NT2/D1 (cell line): ENCODE measurements around the gene TWSG1.
"Not testable (repeated sequence)": the region's sequence is repeated elsewhere in the genome, so short reads cannot be mapped to it uniquely, and the experiment has no call there.

Source experiments
- DNase-seq: peaks from one replicate; pipeline ENCODE4 v3.0.0-alpha.2; 2011; ENCODE audit warnings: low read depth, low spot score
- H3K27me3 ChIP-seq: 2 replicates; pipeline ENCODE4 v1.6.0; 2011; ENCODE audit warnings: mild to moderate bottlenecking; ENCODE audit not compliant: insufficient read length, insufficient read depth
- H3K36me3 ChIP-seq: 2 replicates; pipeline ENCODE4 v1.6.1; 2011; ENCODE audit warnings: mild to moderate bottlenecking, low read length, mixed read lengths; ENCODE audit not compliant: insufficient read depth, insufficient read length
- H3K4me1 ChIP-seq: 2 replicates; pipeline ENCODE4 v1.5.1; 2011; ENCODE audit not compliant: insufficient read depth, insufficient read length
- H3K4me3 ChIP-seq: 2 replicates; pipeline ENCODE4 v1.5.1; 2011; ENCODE audit warnings: low read depth; ENCODE audit not compliant: insufficient read length
- H3K9ac ChIP-seq: 2 replicates; pipeline ENCODE4 v1.6.0; 2011; ENCODE audit warnings: low read depth; ENCODE audit not compliant: insufficient read length
- H3K9me3 ChIP-seq: 2 replicates; pipeline ENCODE4 v1.5.1; 2011; ENCODE audit warnings: mild to moderate bottlenecking, low read length; ENCODE audit not compliant: insufficient read depth
- SUZ12 ChIP-seq: IDR thresholded peaks from 2 replicates; pipeline ENCODE4 v1.6.1; 2011; ENCODE audit not compliant: insufficient read length, insufficient read depth; ENCODE audit errors: extremely low read depth
- YY1 ChIP-seq: IDR thresholded peaks from 2 replicates; pipeline ENCODE4 v1.6.1; 2011; ENCODE audit not compliant: insufficient read length, insufficient read depth
- ZNF274 ChIP-seq: IDR thresholded peaks from 2 replicates; pipeline ENCODE4 v1.6.1; 2011; ENCODE audit warnings: mild to moderate bottlenecking, low read depth, low read length

The TWSG1 gene

DNA sequence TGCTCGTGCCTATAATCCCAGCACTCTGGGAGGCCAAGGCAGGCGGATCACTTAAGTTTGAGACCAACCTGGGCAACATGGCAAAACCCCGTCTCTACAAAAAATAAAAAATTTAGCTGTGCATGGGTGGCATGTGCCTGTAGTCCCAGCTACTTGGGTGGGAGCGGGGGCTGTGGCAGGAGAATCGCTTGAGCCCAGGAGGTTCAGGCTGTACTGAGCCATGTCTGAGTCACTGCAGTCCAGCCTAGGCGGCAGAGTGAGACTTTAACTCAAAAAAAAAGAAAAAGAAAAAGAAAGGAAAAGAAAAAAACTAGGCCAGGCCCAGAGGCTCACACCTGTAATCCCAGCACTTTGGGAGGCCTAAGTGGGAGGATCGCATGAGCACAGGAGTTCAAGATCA, 30.8 kb downstream of the TWSG1 start:
- H3K9me3 ChIP-seq = no peaks in the 10 kb centered on the region
- H3K27me3 ChIP-seq = no peaks in the 10 kb centered on the region
- H3K9ac ChIP-seq = no peak overlapping the region
- no peak overlapping the region for H3K4me3 ChIP-seq
- peaks cover 5% of the 10 kb centered on the region for H3K36me3 ChIP-seq
- H3K4me1 ChIP-seq = peaks cover 2% of the 10 kb centered on the region
- DNase-seq = no peak
- TF ChIP-seq YY1 (no peak), ZNF274 (no peak), SUZ12 (no peak)

GRCh38 chr18:9366126-9366714, 31.6 kb downstream of the TWSG1 start:
- H3K4me1 ChIP-seq = peaks cover 2% of the 10 kb centered on the region
- TF ChIP-seq YY1 = no peak
- no peak for TF ChIP-seq ZNF274
- no peak for TF ChIP-seq SUZ12
- DNase-seq = peak; percentile 38

DNA sequence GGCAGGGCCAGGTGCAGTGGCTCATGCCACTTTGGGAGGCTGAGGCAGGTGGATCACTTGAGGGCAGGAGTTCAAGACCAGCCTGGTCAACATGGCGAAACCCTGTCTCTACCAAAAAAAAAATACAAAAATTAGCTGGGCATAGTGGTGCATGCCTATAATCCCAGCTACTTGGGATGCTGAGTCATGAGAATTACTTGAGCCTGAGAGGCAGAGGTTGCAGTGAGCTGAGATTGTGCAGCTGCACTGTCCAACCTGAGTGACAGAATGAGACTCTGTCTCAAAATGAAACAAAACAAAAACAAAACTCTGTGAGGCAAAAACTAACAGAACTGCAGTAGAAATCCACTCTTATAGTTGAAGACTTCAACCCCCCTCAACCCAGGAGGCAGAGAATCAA, 38.7 kb downstream of the TWSG1 start:
- H3K4me1 ChIP-seq, H3K27me3 ChIP-seq, H3K9me3 ChIP-seq, H3K36me3 ChIP-seq, H3K4me3 ChIP-seq, H3K9ac ChIP-seq, DNase-seq: not testable (repeated sequence)

More at GRCh38 chr18:9366126-9366714, 31.6 kb downstream of the TWSG1 start:
- Histone ChIP-seq H3K9ac (no peak overlapping the region), H3K9me3 (no peaks in the 10 kb centered on the region), H3K4me3 (no peak overlapping the region), H3K36me3 (peaks cover 5% of the 10 kb centered on the region), H3K27me3 (no peaks in the 10 kb centered on the region)

DNA sequence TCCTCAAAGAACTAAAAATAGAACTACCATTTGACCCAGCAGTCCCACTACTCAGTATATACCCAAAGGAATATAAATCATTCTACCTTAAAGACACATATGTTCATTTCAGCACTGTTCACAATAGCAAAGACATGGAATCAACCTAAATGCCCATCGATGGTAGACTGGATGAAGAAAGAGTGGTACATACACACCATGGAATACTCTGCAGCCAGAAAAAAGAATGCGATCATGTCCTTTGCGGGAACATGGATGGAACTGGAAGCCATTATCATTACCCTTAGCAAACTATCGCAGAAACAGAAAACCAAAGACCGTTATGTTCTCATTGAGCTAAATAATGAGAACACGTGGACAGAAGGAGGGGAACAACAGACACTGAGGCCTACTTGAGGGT, 44.5 kb downstream of the TWSG1 start:
- no peaks in the 10 kb centered on the region for H3K27me3 ChIP-seq
- no peaks in the 10 kb centered on the region for H3K36me3 ChIP-seq
- no peak overlapping the region for H3K9ac ChIP-seq
- TF ChIP-seq SUZ12 (no peak), YY1 (no peak), ZNF274 (no peak)
- no peaks in the 10 kb centered on the region for H3K4me1 ChIP-seq
- no peaks in the 10 kb centered on the region for H3K9me3 ChIP-seq
- DNase-seq = no peak
- H3K4me3 ChIP-seq = no peak overlapping the region

DNA sequence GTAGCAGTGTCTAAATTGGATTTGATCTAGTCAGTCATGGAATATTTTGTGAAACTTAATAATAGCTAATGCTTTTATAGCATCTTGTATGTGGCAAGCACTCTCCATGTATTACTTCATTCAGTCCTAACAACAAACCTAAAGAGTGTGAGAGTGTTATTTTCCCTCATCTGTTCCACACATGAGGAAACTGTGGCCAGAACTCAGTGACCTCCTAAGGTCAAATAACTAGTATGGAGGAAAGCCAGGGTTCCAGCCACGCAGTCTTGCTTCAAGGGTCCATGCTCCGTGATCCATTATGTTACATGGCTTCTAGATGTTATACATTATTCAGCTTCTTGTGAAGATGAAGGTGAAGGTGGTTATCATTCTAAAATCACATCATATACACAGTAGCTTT, 45.5 kb downstream of the TWSG1 start:
- H3K9me3 ChIP-seq = no peaks in the 10 kb centered on the region
- no peaks in the 10 kb centered on the region for H3K4me1 ChIP-seq
- H3K4me3 ChIP-seq = no peak overlapping the region
- no peaks in the 10 kb centered on the region for H3K36me3 ChIP-seq
- no peak for DNase-seq
- no peaks in the 10 kb centered on the region for H3K27me3 ChIP-seq
- no peak overlapping the region for H3K9ac ChIP-seq
- TF ChIP-seq YY1 (no peak), SUZ12 (no peak), ZNF274 (no peak)

- Histone ChIP-seq H3K4me3 (no peak overlapping the region), H3K9ac (no peak overlapping the region), H3K9me3 (no peaks in the 10 kb centered on the region), H3K36me3 (no peaks in the 10 kb centered on the region), H3K4me1 (no peaks in the 10 kb centered on the region), H3K27me3 (no peaks in the 10 kb centered on the region)
- no peak for TF ChIP-seq ZNF274
- TF ChIP-seq SUZ12 = no peak
- TF ChIP-seq YY1 = no peak
- DNase-seq = no peak
These were observed 46.2 kb downstream of the TWSG1 start for GRCh38 chr18:9380621-9381395.

DNA sequence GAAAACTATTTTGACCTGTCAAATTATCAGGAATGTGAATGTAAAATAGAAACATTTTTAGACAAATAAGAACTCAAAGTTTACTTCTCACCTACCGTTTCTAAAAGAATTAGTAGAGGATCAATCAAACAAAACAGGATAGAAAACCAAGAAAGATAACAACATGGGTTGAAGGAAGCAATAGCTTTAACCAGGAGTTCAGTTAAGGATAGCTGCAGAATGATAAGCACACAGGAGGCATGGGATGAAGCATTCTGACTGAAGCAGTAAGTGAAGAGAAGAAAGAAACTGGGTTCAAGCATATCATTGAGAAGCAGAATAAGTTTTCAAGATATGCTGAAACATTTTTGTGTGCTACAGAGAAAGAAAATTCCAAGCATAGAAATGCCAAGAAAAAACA, 52.3 kb downstream of the TWSG1 start:
- no peak for DNase-seq
- peaks cover 12% of the 10 kb centered on the region; the same call in 1 of the 2 replicates for H3K9me3 ChIP-seq
- H3K27me3 ChIP-seq = no peaks in the 10 kb centered on the region
- no peak overlapping the region for H3K4me3 ChIP-seq
- H3K4me1 ChIP-seq = no peaks in the 10 kb centered on the region
- peaks cover 3% of the 10 kb centered on the region for H3K36me3 ChIP-seq
- TF ChIP-seq YY1 (no peak), ZNF274 (no peak), SUZ12 (no peak)
- H3K9ac ChIP-seq = no peak overlapping the region
